SK-N-SH (cell line): ENCODE results near the gene RUVBL2. TPM values are rescaled to one million over a fixed set of nuclear protein-coding genes. Genes with fewer than 3 reads are reported as not detected.

ENCODE experiments used
- CTCF ChIA-PET: fragments of 300-600, 350-600 bp; formaldehyde crosslinking; extraction: SDS; loops from one replicate; lab custom pipeline; 2021; lab: Yijun Ruan, JAX
- POLR2A ChIA-PET: fragments of 350-600 bp; sonication (Branson Sonifier 250); formaldehyde crosslinking; extraction: SDS; loops from one replicate; lab custom pipeline; 2020; ENCODE audit warnings: antibody characterized with exemption, inconsistent platforms; lab: Yijun Ruan, JAX
- DNase-seq: peaks from one replicate; pipeline ENCODE4 v3.0.0; 2012
- H2AFZ ChIP-seq: fragments of 200-600 bp; sonication (generic); 2 replicates; pipeline ENCODE4 v1.8.1; 2016; ENCODE audit warnings: antibody characterized with exemption, mild to moderate bottlenecking, low read depth
- H3F3A ChIP-seq: fragments of 200-600 bp; sonication (generic); replicated peaks from 2 replicates; pipeline ENCODE3; 2016; ENCODE audit warnings: antibody characterized with exemption, mild to moderate bottlenecking; ENCODE audit not compliant: insufficient read depth
- H3K27ac ChIP-seq, 2 experiments: fragments of 200-500 bp in 1 of 2; fragments of 200-600 bp in 1 of 2; sonication (Bioruptor generic) in 1 of 2; sonication (generic), shearing (Covaris generic) in 1 of 2; 2 replicates each; pipeline versions ENCODE4 v1.5.1 to v1.6.1; 2014 to 2016; ENCODE audit warnings: low read depth in 2 of 2, inconsistent platforms in 1 of 2, low read length in 1 of 2, mild to moderate bottlenecking in 1 of 2, mixed read lengths in 1 of 2
- H3K27me3 ChIP-seq: fragments of 200-600 bp; sonication (generic), shearing (Covaris generic); 2 replicates; pipeline ENCODE4 v1.6.1; 2016; ENCODE audit warnings: mixed run types; ENCODE audit not compliant: insufficient read depth
- H3K36me3 ChIP-seq, 2 experiments: fragments of 200-500 bp in 1 of 2; fragments of 200-600 bp in 1 of 2; sonication (Bioruptor generic) in 1 of 2; sonication (generic) in 1 of 2; replicated peaks in 1 of 2; 2 replicates each; pipeline versions ENCODE3 to v1.5.1; 2014 to 2016; ENCODE audit warnings: low read length in 1 of 2, mild to moderate bottlenecking in 1 of 2; ENCODE audit not compliant: insufficient read depth in 2 of 2, control insufficient read depth in 1 of 2
- H3K4me1 ChIP-seq, 2 experiments: fragments of 200-500 bp in 1 of 2; fragments of 200-600 bp in 1 of 2; sonication (Bioruptor generic) in 1 of 2; sonication (generic), shearing (Covaris generic) in 1 of 2; 2 replicates each; pipeline versions ENCODE4 v1.5.1 to v1.6.1; 2014 to 2016; ENCODE audit warnings: low read depth in 1 of 2, low read length in 1 of 2, mixed run types in 1 of 2; ENCODE audit not compliant: insufficient read depth in 2 of 2, control insufficient read depth in 1 of 2
- H3K4me2 ChIP-seq: fragments of 200-600 bp; sonication (generic), shearing (Covaris generic); 2 replicates; pipeline ENCODE4 v1.6.1; 2017; ENCODE audit warnings: mixed run types
- H3K4me3 ChIP-seq, 2 experiments: fragments of 200-500 bp in 1 of 2; fragments of 200-600 bp in 1 of 2; sonication (Bioruptor generic) in 1 of 2; sonication (generic), shearing (Covaris generic) in 1 of 2; 2 replicates each; pipeline versions ENCODE4 v1.5.1 to v1.8.1; 2014 to 2016; ENCODE audit warnings: low read depth in 2 of 2, inconsistent platforms in 1 of 2, low read length in 1 of 2, mild to moderate bottlenecking in 1 of 2, mixed read lengths in 1 of 2, moderate library complexity in 1 of 2
- H3K79me2 ChIP-seq: fragments of 200-600 bp; sonication (generic); 2 replicates; pipeline ENCODE4 v1.8.1; 2017; ENCODE audit warnings: mild to moderate bottlenecking; ENCODE audit not compliant: insufficient read depth
- H3K9ac ChIP-seq: fragments of 200-600 bp; sonication (generic); 2 replicates; pipeline ENCODE4 v1.6.1; 2017; ENCODE audit warnings: mixed run types
- H3K9me2 ChIP-seq: fragments of 200-600 bp; sonication (generic); 2 replicates; pipeline ENCODE4 v1.6.1; 2017; ENCODE audit warnings: mixed run types
- H3K9me3 ChIP-seq: fragments of 200-600 bp; sonication (generic); 2 replicates; pipeline ENCODE4 v1.6.1; 2017; ENCODE audit warnings: mixed run types, mild to moderate bottlenecking, moderate library complexity
- H4K20me1 ChIP-seq: fragments of 200-600 bp; sonication (generic); 2 replicates; pipeline ENCODE4 v1.6.1; 2017; ENCODE audit warnings: mild to moderate bottlenecking, mixed run types; ENCODE audit not compliant: insufficient read depth
- EP300 ChIP-seq, 2 experiments: IDR thresholded peaks; 2 replicates each; pipeline versions ENCODE4 v1.4.0 to v1.6.1; 2012; ENCODE audit warnings: borderline replicate concordance in 1 of 2, low read depth in 1 of 2, low read length in 1 of 2
- EZH2phosphoT487 ChIP-seq: fragments of 200-600 bp; sonication (generic); IDR thresholded peaks from 2 replicates; pipeline ENCODE4 v1.6.1; 2017; ENCODE audit warnings: low read depth, mixed run types, mild to moderate bottlenecking, antibody characterized with exemption, moderate library complexity, borderline replicate concordance
- FOSL2 ChIP-seq: IDR thresholded peaks from 2 replicates; pipeline ENCODE4 v1.4.0; 2012; ENCODE audit warnings: low read depth, mild to moderate bottlenecking, moderate library complexity, borderline replicate concordance
- FOXJ3 ChIP-seq: sonication (generic); formaldehyde crosslinking; IDR thresholded peaks from 2 replicates; pipeline ENCODE4 v1.5.1; 2020; ENCODE audit warnings: mild to moderate bottlenecking, missing genetic modification reagents
- FOXM1 ChIP-seq: IDR thresholded peaks from 2 replicates; pipeline ENCODE4 v1.4.0; 2012; ENCODE audit warnings: low read depth, mild to moderate bottlenecking
- JUND ChIP-seq: IDR thresholded peaks from 2 replicates; pipeline ENCODE4 v1.4.0; 2012
- MXI1 ChIP-seq: IDR thresholded peaks from 2 replicates; pipeline ENCODE4 v1.6.1; 2012; ENCODE audit warnings: mild to moderate bottlenecking, low read depth, low read length, improper control_type of control experiment
- RAD21 ChIP-seq: IDR thresholded peaks from 2 replicates; pipeline ENCODE4 v1.6.1; 2012; ENCODE audit warnings: mild to moderate bottlenecking, low read length
- RXRA ChIP-seq: IDR thresholded peaks from 2 replicates; pipeline ENCODE4 v1.4.0; 2012; ENCODE audit warnings: low read depth, mild to moderate bottlenecking, borderline replicate concordance
- SIN3A ChIP-seq: IDR thresholded peaks from 2 replicates; pipeline ENCODE4 v1.6.1; 2012; ENCODE audit warnings: low read depth, mild to moderate bottlenecking, low read length, moderate library complexity, borderline replicate concordance
- TAF1 ChIP-seq: IDR thresholded peaks from 2 replicates; pipeline ENCODE4 v1.6.1; 2012; ENCODE audit warnings: low read depth, mild to moderate bottlenecking, low read length, moderate library complexity, borderline replicate concordance
- TCF12 ChIP-seq: IDR thresholded peaks from 2 replicates; pipeline ENCODE4 v1.4.0; 2012
- TEAD4 ChIP-seq: IDR thresholded peaks from 2 replicates; pipeline ENCODE4 v1.4.0; 2012; ENCODE audit warnings: mild to moderate bottlenecking, borderline replicate concordance; ENCODE audit not compliant: insufficient read depth
- USF2 ChIP-seq: fragments of 150-350 bp; IDR thresholded peaks from 2 replicates; pipeline ENCODE4 v1.6.1; 2017; ENCODE audit warnings: antibody characterized with exemption, low read length, low read depth, borderline replicate concordance
- WGBS: methylation state at CpG from one replicate; pipeline ENCODE4 v1.1.6; 2017; ENCODE audit warnings: low lambda C conversion rate; 5-methylcytosine and 5-hydroxymethylcytosine counted together
- polyA plus RNA-seq, 3 experiments: library from polyadenylated mRNA; depleted of rRNA; stranded (reverse); fragments of >200 nt; gene quantifications; 2 replicates each; pipeline ENCODE4 v1.2.3, GENCODE V29; 2012
- TF ChIP-seq, protein P1 (sequence below): IDR thresholded peaks from 2 replicates; pipeline ENCODE4 v1.4.0; 2012; ENCODE audit warnings: low read depth, borderline replicate concordance
- TF ChIP-seq, protein P2 (sequence below): IDR thresholded peaks from 2 replicates; pipeline ENCODE4 v1.6.1; 2012; ENCODE audit warnings: mild to moderate bottlenecking, low read depth, low read length, moderate library complexity
- TF ChIP-seq, protein P3 (sequence below): IDR thresholded peaks from 2 replicates; pipeline ENCODE4 v1.4.0; 2012; ENCODE audit warnings: low read depth
- TF ChIP-seq, protein P4 (sequence below): fragments of 200-600 bp; sonication (generic); IDR thresholded peaks from 2 replicates; pipeline ENCODE4 v1.6.1; 2017; ENCODE audit warnings: antibody characterized with exemption, mild to moderate bottlenecking, moderate library complexity

The RUVBL2 gene
- polyA plus RNA-seq, 1 of the 3 experiments (the other 2 are of a cell fraction): 459 TPM

DNA sequence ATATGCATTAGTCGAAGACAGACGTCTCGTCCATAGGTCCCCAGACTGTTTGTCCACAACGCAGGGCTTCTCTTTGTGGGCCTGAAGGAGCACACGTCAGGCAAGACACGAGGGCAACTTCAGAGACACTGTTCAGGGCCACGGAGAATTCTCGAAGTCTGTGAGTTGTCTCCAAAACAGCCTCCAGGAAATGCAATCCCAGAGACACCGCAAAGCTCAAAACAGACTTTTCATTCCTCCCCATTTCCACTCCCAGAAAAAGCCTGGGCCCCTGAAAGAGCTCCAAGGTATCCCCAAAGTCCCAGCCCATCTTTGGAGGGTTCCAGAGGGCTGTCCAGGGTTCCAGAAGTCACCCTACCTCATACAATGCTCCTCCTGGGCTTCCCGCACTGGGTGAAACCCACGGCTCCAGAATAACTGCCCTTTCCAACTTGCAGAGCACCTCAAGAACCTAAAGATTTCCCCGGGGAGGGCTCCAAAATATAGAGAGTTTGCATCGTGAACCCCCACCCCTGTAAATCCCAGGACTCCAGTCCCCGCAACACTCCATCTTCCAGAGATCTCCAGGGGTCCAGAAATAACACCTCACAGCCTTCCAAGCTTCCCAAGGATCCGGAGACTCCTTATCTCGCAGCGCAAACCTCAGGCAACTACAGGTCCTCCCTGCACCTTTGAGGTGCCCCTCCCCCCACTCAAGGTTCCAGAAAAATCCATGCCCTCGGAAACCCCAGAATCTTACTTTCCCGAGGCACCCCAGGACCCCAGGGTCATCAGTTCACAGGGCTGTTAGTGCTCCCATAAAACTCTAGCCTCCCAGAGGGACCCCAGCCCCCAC lies 29.3 kb upstream of the RUVBL2 start:
- Histone ChIP-seq H3K9ac (peak overlapping the region; percentile 41; the same call in 1 of the 2 replicates), H3K79me2 (peaks cover 19% of the 10 kb centered on the region), H4K20me1 (peaks cover 18% of the 10 kb centered on the region), H3K9me2 (no peaks in the 10 kb centered on the region)
- CTCF ChIA-PET: interaction anchor here (1.1 to 3.9 kb wide), 2 partner anchors 29 to 35 kb away, joined by 3 to 12 read pairs; partner anchors contain the start of genes GYS1 and RUVBL2
- TF ChIP-seq, protein P1, sequence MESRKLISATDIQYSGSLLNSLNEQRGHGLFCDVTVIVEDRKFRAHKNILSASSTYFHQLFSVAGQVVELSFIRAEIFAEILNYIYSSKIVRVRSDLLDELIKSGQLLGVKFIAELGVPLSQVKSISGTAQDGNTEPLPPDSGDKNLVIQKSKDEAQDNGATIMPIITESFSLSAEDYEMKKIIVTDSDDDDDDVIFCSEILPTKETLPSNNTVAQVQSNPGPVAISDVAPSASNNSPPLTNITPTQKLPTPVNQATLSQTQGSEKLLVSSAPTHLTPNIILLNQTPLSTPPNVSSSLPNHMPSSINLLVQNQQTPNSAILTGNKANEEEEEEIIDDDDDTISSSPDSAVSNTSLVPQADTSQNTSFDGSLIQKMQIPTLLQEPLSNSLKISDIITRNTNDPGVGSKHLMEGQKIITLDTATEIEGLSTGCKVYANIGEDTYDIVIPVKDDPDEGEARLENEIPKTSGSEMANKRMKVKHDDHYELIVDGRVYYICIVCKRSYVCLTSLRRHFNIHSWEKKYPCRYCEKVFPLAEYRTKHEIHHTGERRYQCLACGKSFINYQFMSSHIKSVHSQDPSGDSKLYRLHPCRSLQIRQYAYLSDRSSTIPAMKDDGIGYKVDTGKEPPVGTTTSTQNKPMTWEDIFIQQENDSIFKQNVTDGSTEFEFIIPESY: no peak
- TF ChIP-seq TEAD4 (no peak), FOSL2 (no peak), EZH2phosphoT487 (no peak), JUND (no peak), MXI1 (no peak), RAD21 (no peak), RXRA (no peak), TCF12 (no peak), TAF1 (no peak), SIN3A (no peak), EP300 (IDR thresholded peaks at IDR 0.05; ENCODE audit: borderline replicate concordance in 1 of 2, low read depth in 1 of 2, low read length in 1 of 2) (no peak), USF2 (no peak), FOXM1 (no peak), FOXJ3 (no peak)
- TF ChIP-seq, protein P2, sequence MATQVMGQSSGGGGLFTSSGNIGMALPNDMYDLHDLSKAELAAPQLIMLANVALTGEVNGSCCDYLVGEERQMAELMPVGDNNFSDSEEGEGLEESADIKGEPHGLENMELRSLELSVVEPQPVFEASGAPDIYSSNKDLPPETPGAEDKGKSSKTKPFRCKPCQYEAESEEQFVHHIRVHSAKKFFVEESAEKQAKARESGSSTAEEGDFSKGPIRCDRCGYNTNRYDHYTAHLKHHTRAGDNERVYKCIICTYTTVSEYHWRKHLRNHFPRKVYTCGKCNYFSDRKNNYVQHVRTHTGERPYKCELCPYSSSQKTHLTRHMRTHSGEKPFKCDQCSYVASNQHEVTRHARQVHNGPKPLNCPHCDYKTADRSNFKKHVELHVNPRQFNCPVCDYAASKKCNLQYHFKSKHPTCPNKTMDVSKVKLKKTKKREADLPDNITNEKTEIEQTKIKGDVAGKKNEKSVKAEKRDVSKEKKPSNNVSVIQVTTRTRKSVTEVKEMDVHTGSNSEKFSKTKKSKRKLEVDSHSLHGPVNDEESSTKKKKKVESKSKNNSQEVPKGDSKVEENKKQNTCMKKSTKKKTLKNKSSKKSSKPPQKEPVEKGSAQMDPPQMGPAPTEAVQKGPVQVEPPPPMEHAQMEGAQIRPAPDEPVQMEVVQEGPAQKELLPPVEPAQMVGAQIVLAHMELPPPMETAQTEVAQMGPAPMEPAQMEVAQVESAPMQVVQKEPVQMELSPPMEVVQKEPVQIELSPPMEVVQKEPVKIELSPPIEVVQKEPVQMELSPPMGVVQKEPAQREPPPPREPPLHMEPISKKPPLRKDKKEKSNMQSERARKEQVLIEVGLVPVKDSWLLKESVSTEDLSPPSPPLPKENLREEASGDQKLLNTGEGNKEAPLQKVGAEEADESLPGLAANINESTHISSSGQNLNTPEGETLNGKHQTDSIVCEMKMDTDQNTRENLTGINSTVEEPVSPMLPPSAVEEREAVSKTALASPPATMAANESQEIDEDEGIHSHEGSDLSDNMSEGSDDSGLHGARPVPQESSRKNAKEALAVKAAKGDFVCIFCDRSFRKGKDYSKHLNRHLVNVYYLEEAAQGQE: no peak
- TF ChIP-seq, protein P3, sequence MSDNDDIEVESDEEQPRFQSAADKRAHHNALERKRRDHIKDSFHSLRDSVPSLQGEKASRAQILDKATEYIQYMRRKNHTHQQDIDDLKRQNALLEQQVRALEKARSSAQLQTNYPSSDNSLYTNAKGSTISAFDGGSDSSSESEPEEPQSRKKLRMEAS: no peak
- TF ChIP-seq, protein P4, sequence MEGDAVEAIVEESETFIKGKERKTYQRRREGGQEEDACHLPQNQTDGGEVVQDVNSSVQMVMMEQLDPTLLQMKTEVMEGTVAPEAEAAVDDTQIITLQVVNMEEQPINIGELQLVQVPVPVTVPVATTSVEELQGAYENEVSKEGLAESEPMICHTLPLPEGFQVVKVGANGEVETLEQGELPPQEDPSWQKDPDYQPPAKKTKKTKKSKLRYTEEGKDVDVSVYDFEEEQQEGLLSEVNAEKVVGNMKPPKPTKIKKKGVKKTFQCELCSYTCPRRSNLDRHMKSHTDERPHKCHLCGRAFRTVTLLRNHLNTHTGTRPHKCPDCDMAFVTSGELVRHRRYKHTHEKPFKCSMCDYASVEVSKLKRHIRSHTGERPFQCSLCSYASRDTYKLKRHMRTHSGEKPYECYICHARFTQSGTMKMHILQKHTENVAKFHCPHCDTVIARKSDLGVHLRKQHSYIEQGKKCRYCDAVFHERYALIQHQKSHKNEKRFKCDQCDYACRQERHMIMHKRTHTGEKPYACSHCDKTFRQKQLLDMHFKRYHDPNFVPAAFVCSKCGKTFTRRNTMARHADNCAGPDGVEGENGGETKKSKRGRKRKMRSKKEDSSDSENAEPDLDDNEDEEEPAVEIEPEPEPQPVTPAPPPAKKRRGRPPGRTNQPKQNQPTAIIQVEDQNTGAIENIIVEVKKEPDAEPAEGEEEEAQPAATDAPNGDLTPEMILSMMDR: no peak
- TF ChIP-seq, all 33 proteins: peak for 0
- Histone ChIP-seq H3K36me3 (peaks cover 11 to 22% of the 10 kb centered on the region in 2 experiments), H2AFZ (no peak overlapping the region), H3K27ac (peak overlapping the region; percentile 62 to 77), H3K9me3 (no peaks in the 10 kb centered on the region), H3F3A (peaks cover 54% of the 10 kb centered on the region), H3K4me1 (peaks cover 17 to 26% of the 10 kb centered on the region in 2 experiments; a peak in 3 of 4 replicates), H3K4me3 (no peak overlapping the region; a peak in 1 of 4 replicates), H3K27me3 (no peaks in the 10 kb centered on the region), H3K4me2 (peak overlapping the region; percentile 56; the same call in 1 of the 2 replicates)
- 57% methylated on average over 17 of the region's 19 CpGs for WGBS
- DNase-seq: no peak
- POLR2A ChIA-PET: interaction anchor here (0.6 kb wide), 1 partner anchor 10 kb away, joined by 4 read pairs; no protein-coding TSS in a partner anchor
